ENCODE results near the gene SLC26A1. TPM values are rescaled to one million over a fixed set of nuclear protein-coding genes. Genes with fewer than 3 reads are reported as not detected.

Gene SLC26A1
- total RNA-seq, 4 donors from 2014 or later: 0.30 TPM; not detected in 3

DNA sequence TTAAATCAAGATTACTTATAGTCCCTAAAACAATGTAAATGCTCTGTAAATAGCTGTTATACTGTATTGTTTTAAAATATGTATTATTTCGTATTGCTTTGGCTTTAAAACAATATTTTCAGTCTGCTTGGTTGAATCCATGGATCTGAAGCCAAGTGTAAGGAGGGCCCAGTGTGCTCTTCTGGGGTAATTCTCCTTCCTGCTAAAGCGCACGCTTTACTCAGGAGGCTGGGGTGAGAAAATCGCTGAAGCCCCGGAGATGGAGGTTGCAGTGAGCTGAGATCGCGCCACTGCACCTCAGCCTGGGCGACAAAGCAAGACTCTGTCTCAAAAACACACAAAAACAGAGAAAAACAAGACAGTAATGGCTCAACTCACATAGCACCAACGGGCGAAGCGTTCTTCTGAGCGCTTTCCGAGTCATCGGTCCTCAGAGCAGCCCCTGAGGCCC lies 6.8 kb downstream of the SLC26A1 start:
- no peaks in the 10 kb centered on the region for H3K27me3 ChIP-seq
- peak overlapping the region; percentile 73 for H3K4me3 ChIP-seq
- DNase-seq (ENCODE audit: low spot score in 2 of 2): no peak
- WGBS: 11% methylated on average over 8 of the region's 14 CpGs
- peaks cover 20% of the 10 kb centered on the region for H3K36me3 ChIP-seq
- H3K27ac ChIP-seq: no peak overlapping the region
- H3K9me3 ChIP-seq: no peaks in the 10 kb centered on the region
- no peak for TF ChIP-seq POLR2A (IDR thresholded peaks at IDR 0.05)
- TF ChIP-seq CTCF (IDR thresholded peaks at IDR 0.05): no peak
- no peak for TF ChIP-seq EP300 (IDR thresholded peaks at IDR 0.05)
- TF ChIP-seq POLR2AphosphoS5 (IDR thresholded peaks at IDR 0.05): no peak
- peaks cover 34% of the 10 kb centered on the region for H3K4me1 ChIP-seq

GRCh38 chr4:985123-985830 lies 7.9 kb downstream of the SLC26A1 start:
- WGBS: 49% methylated on average over 15 of the region's 23 CpGs
- Histone ChIP-seq H3K27me3 (no peaks in the 10 kb centered on the region), H3K36me3 (peaks cover 9% of the 10 kb centered on the region), H3K9me3 (no peaks in the 10 kb centered on the region), H3K4me3 (peak overlapping the region; percentile 35), H3K27ac (no peak overlapping the region), H3K4me1 (peaks cover 34% of the 10 kb centered on the region)
- DNase-seq (ENCODE audit: low spot score in 2 of 2): no peak
- TF ChIP-seq EP300 (IDR thresholded peaks at IDR 0.05) (no peak), POLR2A (IDR thresholded peaks at IDR 0.05) (no peak), CTCF (IDR thresholded peaks at IDR 0.05) (no peak), POLR2AphosphoS5 (IDR thresholded peaks at IDR 0.05) (no peak)

DNA sequence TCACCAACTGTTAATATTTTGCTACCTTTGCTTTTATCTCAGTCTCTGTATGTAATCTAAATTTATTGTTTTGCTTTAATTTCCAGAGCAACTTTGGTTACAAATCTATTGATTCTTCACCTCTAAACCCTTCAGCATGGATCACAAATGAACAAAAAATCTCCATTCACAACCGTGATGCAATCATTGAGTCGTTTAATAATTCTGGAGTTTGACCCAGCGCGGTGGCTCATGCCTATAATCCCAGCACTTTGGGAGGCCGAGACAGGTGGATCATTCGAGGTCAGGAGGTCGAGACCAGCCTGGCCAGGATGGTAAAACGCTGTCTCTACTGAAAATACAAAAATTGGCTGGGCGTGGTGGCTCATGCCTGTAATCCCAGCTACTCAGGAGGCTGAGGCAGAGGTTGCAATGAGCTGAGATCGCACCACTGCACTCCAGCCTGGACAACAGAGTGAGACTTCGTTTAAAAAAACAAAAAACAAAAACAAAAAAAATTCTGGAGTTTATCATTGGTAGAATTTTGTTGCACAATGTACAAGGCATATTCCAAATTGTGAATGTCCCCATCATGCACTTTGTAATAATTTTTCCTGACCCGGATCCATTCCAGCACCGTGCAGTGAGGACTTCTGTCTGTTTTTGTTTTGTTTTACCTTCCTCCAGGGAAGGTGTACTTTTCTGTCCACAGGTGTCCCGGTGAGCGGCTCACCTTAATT lies 8.7 kb downstream of the SLC26A1 start:
- peaks cover under 1% of the 10 kb centered on the region for H3K36me3 ChIP-seq
- TF ChIP-seq EP300 (IDR thresholded peaks at IDR 0.05) (no peak), POLR2AphosphoS5 (IDR thresholded peaks at IDR 0.05) (no peak), POLR2A (IDR thresholded peaks at IDR 0.05) (no peak), CTCF (IDR thresholded peaks at IDR 0.05) (no peak)
- peaks cover 34% of the 10 kb centered on the region for H3K4me1 ChIP-seq
- WGBS: 76% methylated on average over 15 of the region's 15 CpGs
- DNase-seq (ENCODE audit: low spot score in 2 of 2): no peak
- H3K27me3 ChIP-seq: no peaks in the 10 kb centered on the region
- H3K27ac ChIP-seq: no peak overlapping the region
- no peaks in the 10 kb centered on the region for H3K9me3 ChIP-seq
- peak overlapping the region; percentile 35 for H3K4me3 ChIP-seq

DNA sequence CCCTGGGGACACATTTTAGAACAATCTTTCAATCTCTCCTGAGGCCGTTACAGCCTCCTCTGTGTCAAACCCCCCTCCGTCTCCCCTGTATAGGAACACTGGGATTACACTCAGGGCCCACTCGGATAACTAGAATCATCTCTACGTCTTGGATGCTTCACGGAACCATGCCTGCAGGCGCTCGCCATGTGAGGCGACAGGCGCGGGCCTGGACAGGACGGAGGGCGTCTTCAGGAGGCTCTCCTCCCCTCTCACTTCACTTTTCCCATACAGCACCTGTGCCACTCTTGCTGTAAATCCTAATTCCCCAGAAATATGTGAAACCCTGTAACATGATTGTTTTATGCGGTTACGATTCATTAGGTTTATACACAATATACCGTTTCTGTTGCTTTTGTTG lies 10.4 kb downstream of the SLC26A1 start:
- Histone ChIP-seq H3K27ac (no peak overlapping the region), H3K27me3 (no peaks in the 10 kb centered on the region), H3K9me3 (no peaks in the 10 kb centered on the region), H3K4me1 (peaks cover 25% of the 10 kb centered on the region), H3K36me3 (no peaks in the 10 kb centered on the region), H3K4me3 (no peak overlapping the region)
- no peak for DNase-seq (ENCODE audit: low spot score in 2 of 2)
- WGBS: 95% methylated on average over 15 of the region's 15 CpGs
- no peak for TF ChIP-seq POLR2AphosphoS5 (IDR thresholded peaks at IDR 0.05)
- no peak for TF ChIP-seq CTCF (IDR thresholded peaks at IDR 0.05)
- TF ChIP-seq POLR2A (IDR thresholded peaks at IDR 0.05): no peak
- no peak for TF ChIP-seq EP300 (IDR thresholded peaks at IDR 0.05)

GRCh38 chr4:982291-982690 lies 10.9 kb downstream of the SLC26A1 start:
- Histone ChIP-seq H3K4me3 (no peak overlapping the region), H3K27me3 (no peaks in the 10 kb centered on the region), H3K9me3 (no peaks in the 10 kb centered on the region), H3K27ac (no peak overlapping the region), H3K36me3 (no peaks in the 10 kb centered on the region), H3K4me1 (peaks cover 20% of the 10 kb centered on the region)
- 94% methylated on average over 14 of the region's 17 CpGs for WGBS
- DNase-seq (ENCODE audit: low spot score in 2 of 2): no peak
- no peak for TF ChIP-seq EP300 (IDR thresholded peaks at IDR 0.05)
- TF ChIP-seq CTCF (IDR thresholded peaks at IDR 0.05): no peak

Data from suprapubic skin (tissue), 4 donors.